HG02571 (cell line): ENCODE results near the gene SC5D.

Source experiments
- ATAC-seq: cut with Tn5 transposase; IDR thresholded peaks from one replicate; pipeline ENCODE4 v1.9.1; 2021; ENCODE audit warnings: mild to moderate bottlenecking, moderate library complexity; ENCODE audit not compliant: unreplicated experiment

The SC5D gene

DNA sequence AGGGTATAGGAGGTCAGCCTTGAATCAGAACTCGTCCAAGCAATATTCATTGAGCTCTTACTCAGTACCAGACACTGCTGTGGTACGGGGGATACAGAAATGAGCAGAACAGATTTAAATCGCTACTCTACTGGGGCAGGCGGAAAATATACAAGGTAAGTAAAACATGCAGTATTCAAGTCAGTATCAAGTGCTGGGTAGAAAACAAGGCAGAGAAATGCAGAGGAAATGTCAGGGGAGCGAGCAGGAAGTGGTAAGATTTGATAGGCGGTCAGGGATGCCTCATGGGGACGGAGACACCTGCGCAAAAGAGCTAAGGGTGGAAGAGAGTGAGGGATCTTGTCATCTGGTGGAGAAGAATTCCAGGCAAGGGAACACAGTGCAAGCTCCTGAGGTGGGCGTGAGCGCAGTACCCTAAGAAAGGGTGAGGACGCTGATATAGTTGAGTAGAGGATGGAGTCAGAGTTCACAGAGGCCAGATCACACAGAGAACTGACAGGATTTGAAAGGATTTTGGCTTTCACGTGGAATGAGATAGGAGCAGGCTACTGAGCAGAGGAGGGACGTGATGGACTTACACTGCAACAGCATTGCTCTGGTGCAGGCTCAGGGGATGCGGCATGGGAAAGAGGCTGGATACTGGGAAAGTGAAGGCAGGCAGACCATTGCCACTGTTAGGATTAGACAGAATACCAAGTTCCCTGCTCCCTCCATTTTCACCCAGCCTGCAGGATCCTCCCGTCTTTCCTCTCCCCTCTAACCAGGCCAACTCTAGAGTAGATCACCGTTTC is 35.8 kb downstream of the SC5D start:
- ATAC-seq = no peak

DNA sequence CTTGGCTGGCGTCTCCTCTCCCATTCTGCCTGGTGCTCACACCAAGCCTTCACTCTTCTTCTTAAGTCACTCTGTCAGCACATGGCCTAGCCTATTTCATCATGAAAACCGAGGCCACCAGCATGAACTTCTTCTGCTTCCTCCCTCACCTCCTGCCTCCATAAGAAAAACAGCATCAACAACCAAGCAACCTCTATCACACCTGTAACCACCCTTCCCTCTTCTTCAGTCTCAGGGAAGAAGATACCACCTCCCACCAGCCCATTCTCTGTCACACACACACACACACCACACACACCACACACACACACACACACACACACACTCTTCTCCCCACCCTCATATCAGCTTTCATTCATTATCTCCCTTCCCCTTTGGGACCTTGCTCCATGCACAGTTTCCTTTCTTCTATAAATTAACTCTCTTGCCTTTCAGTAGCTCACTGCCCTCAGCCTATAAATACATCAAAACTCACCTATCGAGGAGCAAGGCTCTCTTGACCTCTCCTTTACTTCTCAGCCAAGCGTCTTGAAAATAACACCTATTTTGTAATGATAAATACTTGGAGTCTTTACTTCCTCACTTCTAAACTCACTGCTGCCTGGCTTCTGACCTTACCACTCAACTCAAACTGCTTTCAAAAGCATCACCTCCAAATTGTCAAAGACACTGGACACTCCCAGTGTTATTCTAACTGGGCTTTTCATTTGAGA is 36.6 kb downstream of the SC5D start:
- ATAC-seq = no peak

DNA sequence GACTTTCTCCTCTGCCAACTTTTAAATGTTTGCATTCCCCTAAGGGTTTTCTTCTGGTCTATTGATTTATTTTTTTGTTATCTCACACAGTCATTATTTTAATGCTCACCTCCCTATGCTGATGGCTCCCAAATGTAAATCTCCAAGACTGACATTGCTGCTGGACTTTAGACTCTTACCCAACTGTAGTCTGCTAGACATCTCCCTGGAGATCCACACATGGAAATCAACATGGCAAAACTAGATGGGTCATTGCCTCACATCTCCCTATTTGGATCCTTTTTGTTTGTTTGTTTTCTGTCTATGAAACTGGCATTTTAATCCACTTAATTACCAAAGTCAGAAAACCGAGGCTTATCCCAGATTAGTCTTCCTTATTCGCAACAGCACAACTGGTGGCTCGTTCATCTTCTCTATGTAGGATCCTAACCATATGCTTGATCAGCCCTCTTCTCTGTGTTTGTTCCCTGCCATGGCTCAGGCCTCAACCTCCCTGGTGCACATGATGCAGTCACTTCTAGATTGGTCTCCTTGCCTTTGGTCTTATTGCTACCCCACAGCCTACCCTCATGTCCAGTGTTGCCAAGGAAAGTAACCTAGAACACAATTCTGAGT is 37.3 kb downstream of the SC5D start:
- no peak for ATAC-seq

DNA sequence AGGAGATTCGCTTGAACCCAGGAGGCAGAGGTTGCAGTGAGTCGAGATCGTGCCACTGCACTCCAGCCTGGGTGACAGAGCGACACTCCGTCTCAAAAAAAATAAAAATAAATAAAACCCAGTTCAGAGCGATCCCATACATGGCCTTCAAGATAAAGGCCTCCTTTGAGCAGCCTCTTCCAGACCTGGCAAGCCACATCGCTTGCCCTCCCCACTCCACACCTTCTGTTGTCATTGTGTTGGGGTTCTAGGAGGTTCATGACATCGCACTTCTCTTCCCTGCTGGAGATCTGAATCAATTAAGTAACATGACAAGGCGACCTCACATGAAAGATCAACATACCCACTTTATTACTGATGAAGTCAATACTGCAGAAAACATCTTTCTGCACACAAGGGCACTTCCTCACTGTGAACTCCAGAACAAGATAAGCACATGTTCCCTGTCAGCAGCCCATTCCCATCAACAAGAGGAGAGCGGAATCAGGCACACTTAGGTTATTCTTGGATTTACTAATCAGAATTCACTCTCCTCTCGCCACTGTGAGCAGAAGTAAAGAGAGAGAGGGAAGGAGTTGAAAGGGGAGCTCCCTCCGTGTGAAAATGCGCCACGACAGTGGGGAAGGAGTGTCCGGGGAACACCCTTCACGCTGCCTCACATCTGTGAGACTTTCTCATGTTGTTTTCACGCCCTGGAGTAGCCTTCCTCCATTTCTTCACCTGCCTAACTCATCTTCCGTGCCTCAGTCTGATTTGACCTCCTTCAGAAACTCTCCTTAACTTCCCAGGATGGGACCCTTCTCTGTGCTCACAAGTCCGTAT is 38.3 kb downstream of the SC5D start:
- no peak for ATAC-seq

- ATAC-seq = no peak
Observed at GRCh38 chr11:121334973-121335710, 42.6 kb downstream of the SC5D start.

- no peak for ATAC-seq
Observed at GRCh38 chr11:121336279-121336937, 43.8 kb downstream of the SC5D start.

DNA sequence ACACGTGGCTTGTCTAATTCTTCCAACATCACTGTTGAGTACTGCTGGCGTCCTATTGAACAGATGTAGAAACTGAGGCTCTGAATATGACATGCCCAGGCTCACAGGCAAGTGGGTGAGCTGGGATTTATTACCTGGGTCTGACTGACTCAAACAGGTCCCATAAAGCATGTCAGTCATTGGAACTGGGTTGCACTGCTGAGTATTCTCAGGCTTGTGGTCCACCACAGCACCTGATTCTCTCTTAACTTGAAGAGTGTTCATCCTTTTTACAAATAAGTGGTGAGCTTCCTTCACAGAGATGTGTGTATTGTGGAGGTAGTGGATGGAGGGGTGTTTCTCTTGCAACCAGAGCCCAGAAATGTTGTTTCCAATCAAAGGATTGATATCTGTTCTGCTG is 44.5 kb downstream of the SC5D start:
- no peak for ATAC-seq

DNA sequence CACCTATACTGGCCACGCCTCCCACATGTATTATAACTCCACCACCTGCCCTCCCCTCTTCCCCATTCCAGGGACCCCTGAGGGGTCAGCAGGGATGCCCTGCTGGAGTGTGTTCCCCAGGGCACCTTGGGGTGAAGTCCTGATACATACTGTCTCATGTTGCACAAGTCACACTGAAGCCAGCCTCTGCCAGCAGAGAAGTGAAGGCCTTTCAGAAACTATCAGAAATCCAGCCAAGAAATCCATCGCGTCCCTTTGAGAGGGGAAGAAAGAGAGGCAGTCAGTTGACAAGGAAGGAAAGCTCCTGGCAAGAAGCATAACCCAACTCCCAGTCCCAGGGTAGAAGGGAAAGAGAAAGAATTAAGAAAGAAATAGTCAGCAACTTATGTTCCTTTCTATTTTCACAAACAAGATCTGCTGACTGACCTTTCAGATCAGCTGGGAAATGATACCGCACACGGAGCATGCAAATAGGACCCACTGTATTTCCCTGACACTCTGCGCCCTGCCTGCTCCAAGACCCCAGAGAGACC is 45.2 kb downstream of the SC5D start:
- no peak for ATAC-seq

DNA sequence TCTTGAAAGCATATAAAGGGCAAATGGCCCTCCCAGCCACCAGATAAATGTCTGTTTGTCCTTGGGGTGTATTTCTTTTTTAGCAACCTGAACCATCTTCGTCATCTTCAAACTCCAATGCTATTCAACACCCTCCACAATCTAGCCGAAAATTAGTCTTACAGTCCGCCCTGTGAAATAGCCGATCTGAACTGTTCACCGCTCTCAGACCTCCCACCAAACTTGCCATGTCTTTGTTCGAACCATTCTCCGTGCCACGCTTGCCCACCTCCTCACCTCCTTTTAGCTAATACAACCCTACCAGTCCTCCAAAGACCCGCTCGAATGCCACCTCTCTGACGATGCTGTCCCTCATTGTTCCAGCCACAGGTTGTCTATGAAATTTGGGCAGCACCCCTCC is 46.0 kb downstream of the SC5D start:
- ATAC-seq = no peak

DNA sequence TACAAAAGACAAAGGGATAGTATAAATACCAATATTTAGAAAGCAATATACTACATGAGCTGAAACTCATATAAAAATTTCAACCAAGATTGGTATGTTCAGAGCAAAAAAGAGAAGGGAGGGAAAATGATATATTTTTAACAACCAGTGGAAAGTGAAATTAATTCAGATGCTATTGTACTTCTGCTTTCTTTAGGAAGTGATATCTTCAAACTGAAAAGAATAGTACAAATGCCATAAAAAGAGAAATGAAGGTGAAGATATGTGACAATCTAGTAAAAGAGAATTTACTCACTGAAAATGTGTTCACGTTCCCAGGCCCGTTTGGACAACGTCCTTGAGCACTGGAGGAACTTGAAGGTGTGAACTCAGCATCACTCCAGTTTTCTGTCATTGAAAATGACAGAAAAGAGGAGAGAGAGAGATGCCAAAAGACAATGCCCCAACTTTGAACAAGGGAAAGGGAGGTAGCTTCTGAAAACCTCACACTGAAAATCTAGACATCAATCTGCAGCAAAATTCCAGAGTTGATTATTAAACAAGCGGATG is 47.5 kb downstream of the SC5D start:
- ATAC-seq = no peak

DNA sequence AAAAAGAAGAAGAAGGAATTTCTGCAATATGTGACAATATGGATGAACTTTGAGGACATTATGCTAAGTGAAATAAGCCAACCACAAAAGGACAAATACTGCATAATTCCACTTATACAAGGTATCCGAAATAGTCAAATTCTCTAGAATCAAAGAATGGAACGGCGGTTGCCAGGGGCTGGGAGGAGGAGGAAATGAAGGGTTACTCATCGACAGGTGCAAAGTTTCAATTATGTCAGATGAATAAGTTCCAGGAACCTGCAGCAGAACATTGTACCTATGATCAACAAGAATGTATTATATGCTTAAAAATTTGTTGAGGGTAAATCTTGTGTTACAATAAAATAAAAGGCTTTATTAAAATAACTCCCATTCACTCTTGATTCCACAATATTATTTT is 49.0 kb downstream of the SC5D start:
- no peak for ATAC-seq

DNA sequence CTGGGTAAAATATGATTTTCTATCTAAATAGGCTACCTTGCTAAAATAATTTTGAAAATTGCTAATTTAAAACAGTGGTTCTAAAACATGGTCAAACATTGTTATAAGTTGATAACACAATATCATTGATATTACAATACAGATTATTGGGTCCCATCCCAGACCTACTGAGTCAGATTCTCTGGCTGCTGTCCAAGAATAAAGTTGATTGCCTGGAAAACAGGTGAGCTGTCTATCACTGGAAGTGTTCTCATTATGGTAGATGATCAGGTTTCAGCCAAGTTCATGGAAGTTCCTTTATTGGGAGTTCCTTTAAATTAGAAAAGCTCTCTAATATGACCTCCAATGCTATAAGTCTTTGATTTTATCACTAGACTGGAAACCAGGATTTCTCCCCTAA is 52.3 kb downstream of the SC5D start:
- no peak for ATAC-seq

DNA sequence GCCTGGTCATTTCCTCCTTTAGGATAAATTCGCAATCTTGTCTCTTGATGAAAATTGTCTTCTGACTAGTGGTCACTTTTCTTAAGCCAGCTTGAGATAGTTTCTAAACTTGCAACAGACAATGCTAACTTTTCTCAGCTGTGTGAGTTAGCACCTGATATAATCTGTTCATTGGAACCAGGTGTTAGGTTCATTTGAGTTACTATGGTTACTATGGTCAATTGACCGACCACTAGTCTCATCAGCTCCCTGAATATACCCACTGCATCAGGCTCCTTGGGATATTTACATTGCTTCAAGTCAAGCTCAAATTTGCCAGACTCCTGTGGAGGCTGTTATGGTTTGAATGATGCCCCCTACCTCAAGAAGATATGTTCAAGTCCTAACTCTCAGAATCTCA is 54.5 kb downstream of the SC5D start:
- no peak for ATAC-seq

DNA sequence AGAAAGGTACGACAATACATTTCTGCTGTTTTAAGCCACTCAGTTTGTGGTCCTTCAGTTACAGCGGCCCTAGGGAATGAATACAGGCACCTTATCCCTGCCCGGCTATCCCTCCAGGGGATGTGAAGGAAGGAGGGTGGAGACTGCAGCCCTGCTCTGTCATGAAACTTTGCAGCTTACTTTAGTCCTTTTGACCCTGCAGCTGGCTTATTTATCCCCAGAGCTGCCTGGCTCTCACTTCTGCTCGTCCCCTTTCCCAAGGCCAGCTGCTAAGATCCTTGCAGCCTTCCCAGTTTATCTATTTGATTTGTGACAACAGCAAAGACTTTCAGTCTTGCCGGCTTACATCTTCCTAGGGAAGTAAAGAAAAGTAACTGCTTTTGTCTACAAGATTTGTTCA is 55.2 kb downstream of the SC5D start:
- no peak for ATAC-seq

DNA sequence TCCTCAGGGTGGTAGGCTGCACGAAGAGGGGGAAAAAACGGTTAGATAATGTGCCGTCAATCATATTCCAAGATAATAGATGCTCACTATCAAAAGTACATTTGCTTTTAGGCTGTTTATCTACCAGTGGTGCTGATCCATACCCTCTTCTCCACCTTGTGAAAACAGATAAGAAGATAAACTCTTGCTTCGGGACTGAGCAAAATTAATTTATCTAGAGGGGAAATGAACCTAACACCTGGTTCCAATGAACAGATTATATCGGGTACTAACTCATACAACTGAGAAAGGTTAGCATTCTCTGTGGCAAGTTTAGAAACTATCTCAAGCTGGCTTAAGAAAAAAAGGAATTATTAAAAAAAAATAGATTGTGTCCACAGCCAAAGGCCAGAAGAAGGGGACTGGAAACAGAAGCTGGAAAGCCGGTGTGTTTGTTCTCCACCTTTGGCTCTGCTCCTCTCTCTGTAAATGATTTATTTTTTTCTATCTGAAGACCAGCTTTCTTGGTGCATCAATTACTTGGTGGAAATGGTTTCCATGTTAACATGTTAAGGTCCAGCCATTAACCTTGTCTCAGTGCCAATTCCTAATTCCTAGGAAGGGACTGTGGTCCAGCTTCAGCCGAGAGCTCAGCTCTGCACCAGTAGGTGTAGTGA is 55.8 kb downstream of the SC5D start:
- ATAC-seq = no peak

DNA sequence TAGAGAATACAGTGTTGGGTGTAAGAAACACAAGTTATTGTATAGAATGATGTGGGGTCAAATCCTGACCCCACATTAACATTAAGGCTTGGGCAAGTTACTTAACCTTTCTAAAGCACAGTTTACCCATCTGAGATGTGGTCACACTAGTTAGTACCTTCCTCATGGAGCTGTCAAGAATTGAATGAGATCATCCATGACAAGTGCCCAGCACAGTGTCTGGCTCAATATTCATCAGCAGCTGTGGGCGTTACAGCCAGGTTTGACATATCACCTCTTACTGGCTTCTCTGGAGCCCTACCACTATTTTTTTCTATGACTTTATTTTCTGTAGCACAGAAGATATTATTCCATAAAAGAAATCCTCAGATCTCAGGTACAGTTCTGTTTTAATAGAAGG is 57.2 kb downstream of the SC5D start:
- ATAC-seq = no peak

DNA sequence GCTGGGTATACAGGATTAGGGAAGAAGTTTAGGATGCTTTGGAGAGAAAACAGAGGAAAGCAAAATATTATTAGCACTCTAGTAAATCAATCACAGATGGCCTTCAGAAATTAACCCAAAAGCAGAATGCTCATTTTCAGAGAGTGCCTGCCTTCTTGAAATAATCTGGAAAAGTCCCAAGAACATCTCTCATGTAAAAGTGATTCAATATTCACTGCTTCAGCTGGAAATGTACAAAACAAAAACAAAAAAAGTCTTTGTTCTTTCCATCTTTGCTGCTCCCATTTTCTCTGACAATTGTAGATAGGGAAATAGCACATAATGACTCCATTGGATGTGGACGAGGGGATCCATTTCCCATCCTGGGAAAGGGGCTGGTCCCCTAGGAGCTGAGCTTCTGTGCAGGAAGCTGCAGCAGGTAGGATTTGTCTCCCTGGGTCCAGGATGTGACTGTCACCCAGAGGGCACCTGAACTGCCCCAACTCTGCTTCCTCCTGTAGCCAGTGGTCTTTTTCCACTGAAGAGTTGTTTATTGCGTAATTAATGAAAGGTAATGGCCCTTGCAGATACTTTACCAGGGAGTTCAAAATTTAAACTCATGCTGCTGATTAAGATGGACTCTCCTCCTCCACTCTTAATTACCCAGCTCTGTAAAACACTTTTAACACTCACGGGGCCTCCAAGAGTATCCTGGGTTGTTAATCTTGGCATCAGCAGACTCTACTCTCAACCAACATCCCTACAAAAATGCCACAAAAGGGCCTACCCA is 57.9 kb downstream of the SC5D start:
- ATAC-seq = no peak

GRCh38 chr11:121351083-121351630 is 58.6 kb downstream of the SC5D start:
- no peak for ATAC-seq
